Measurements from ENCODE around the gene PPT2.
A peak's percentile ranks its signal among the peaks of the same experiment; 100 is the strongest.
"Not testable (repeated sequence)": the region's sequence is repeated elsewhere in the genome, so short reads cannot be mapped to it uniquely, and the experiment has no call there.

Gene PPT2

DNA sequence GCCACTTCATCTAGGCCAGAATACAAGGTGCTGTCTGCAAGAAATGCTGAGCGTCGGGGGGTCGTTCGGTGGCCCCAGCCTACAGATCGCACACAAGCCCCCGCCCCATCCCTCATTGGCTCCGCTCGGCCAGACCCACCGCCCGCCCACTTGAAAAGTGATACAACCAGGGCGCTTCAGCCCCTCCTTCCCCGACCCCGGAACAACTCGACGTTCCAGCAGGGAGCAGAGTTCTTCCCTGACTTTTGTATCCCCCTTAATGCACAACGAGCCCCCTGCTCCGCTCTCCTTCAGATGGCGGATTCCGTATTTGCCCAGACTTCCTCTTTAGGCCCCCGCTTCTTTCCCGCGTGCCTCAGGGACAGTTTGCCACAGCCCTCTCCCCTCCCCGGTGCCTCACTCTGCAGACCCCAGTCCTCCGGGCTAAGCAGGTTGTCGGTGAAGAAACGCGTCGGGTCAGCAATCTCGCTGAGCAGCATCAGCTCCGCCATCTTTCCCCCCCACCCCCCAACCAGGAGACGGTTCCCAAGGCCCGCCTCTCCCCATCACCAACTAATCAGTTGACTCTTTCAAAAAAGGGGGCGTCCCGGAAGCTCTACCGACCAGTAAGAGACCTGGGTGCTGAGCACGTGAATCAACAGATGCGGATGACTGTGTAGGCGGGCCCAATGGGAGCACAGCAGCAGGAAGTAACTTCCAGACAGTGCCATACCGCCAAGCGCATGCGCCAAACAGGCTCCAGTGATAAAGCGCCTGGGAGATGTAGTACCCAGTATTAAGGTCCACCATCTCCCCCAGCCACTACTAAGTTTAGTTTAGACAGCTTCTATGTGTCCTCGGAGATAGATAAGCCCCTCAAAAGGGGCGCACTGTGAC is 26.0 kb upstream of the PPT2 start, which contains the start of gene ATF6B:
Gene ATF6B, minus strand, starts transcription at position 530 of the 876 bp plus-strand sequence. Its CDS starts 39 bp downstream, at position 491.
- peak; percentile 50 to 99 (median 95) for DNase-seq

DNA sequence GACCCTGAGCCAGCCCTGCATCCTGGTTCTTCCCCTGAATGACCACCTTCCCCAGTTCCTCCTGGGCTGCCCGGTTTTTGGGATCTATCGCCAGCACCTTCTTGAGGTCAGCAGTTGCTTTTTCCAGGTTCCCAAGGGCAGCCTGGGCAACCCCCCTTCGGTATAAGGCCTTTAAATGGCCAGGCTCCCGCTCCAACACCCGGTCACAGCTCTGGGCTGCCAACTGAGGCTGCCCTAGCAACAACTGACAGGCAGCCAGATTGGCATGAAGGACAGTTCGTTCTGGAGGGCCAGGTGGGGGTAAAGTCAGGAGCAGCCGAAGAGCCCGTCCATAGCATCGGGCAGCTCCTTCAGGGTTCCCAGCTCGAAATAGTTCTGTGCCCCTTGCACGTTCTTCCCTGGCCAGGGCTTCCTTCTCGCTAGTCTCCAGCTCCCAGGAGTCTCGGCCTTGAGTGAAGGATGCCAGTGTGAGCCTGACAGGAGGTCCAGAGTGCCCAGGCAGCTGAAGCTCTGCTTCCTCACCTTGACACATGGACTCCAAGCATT is 25.1 kb upstream of the PPT2 start:
- DNase-seq, result peak in 1 of 14 donors; percentile 42

DNA sequence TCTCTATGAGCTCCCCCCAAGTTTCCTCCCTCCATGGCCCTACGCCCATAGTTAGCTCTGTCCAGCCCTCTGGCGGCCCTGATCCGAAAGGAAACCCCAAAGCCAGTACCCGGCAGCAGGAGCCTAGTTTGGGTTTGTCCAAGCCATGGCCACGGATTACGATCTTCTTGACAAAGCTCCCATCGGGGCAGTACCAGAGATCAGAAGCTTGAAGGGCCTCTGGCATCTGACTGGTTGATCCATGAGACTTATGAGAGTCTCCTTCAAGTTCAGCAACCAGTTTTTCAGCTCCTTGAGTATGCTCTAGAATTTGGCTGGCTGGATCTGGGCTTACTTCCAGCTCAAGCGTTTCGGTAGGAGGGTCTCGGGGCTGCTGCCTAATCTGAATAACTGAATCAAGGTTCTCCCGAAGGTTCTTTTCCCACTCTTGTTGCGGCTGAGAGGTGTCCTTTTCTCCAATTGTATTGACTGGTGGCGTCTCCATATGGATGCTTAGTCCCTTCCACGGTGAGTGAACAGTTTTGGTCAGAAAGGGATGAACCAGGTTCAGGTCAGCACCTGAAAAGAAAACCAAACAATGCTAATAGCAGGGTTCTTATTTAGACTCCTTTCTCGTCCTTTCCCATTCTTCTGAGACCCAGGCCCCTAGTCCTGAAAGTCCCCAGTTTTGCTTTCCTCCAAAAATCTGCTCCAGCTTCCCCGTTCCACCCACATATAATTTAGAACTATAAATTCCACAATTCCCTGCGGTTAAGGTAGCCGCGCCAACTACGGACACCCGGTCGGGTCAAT is 24.4 kb upstream of the PPT2 start:
- DNase-seq, result no peak

DNA sequence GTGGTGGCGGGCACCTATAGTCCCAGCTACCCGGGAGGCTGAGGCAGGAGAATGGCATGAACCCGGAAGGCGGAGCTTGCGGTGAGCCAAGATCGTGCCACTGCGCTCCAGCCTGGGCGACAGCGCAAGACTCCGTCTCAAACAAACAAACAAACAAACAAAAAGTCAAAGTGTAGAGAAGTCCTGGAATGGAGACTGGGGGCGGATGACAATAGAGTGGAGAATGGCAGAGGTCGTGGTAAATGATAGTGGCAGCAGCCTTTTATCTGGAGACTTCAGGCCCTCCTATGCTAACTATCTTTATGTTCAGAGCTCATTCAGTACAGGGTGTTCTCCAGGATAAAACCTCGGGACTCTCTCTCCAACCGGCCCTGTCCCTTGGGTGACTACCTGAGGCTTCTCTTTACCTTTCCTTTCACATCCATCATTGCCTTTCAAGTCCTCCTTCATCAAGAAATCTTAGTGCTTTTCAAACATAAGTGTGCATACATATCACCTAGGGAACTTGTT is 22.4 kb upstream of the PPT2 start:
- no peak for DNase-seq

DNA sequence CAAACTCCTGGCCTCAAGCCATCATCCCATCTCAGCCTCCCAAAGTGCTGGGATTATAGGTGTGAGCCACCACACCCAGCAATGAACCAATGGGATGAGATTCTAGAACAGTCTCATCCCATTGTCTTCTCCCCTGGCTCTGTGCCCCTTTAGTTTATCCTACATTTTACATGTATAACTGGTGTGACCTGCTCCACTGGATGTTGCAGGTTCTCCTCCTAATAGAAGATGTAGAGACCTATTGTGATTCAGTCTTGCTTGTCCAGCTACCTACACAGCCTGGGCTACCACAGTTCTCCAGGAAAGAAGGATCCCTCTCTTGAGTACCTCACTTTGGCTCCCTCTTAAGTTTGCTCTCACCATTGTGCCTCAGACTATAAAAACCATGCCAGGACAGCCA is 21.8 kb upstream of the PPT2 start:
- no peak for DNase-seq

DNA sequence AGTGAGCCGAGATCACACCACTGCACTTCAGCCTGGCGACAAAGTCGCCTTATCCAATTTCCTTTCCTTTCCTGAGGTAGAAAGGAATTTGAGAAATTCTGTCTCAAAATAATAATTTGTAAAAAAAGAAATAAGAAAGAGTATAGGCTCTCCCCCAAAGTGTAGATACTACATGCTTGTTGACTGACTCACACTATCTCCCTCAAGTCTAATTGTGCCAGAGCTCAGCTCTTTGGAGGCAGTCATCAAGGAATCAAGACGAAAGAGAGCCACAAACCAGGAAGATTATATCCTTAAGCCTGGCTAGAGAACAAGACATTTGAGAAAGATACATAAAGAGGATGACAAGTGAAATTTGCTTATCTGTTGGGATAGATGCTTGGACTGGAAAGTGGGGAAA is 20.2 kb upstream of the PPT2 start:
- no peak for DNase-seq

DNA sequence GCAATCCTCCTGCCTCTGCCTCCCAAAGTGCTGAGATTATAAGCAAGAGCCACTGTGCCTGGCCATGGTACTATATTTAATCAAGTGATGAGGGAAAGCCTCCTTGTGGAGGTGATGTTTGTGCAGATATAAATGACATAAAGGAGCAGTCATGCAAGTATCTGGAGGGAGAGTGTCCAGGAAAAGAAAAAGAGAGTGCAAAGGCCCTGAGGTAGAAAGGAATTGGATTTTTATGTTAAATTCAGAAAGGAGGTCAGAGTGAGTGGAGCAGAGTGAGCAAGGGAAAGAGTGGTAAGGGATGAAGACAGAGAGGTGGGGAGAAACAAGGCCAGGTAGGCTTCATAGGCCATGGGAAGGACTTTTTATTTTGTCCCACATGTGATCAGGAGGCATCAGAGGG is 16.5 kb upstream of the PPT2 start:
- DNase-seq, result no peak

DNA sequence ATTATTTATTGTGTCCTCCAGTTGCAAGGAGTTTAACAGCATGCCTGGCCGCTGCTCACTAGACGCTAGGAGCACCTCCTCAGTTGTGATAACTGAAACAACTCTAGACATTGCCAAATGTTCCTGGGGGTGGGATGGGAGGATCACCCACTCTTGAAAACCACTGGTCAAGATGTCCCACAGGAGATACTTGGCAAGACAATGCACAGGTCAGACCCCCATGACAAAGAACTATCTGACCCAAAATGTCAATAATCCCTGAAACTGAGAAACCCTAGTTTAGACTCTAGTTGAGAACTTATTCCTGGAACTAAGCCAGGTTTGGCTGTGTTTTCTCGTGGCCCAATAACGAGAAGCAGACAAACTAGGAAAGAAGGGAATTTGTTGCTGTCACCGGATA is 14.4 kb upstream of the PPT2 start:
- DNase-seq, result no peak

DNA sequence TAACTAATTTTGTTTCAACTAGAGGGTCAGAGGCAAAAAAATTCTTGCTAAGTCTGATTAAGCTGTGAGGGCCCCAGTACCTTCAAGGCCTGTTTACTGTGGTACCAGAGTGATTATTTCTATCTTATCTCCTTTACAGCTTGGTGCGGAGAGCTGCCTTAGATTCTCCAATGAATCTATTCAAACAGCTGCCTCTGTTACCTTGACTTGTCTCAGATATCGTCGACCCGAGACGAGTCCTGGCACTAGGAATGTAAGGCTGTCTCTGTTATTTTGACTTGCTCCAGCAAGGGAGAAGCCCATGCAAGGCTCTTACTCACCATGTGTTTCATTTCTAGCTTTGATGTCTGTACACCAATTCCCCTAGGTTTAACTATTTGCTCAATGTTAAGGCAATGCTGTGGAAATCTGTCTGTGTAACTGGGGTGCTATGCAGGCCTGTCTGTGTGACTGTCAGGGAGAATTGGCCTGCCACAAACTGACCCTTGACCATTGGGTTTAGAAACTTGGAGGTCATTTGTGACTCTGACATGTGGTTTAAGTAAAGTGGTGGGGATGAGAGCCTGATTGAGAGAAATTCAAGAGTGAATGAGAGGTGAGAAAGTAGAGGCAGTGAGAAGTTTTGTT is 13.4 kb upstream of the PPT2 start:
- DNase-seq, result no peak

DNA sequence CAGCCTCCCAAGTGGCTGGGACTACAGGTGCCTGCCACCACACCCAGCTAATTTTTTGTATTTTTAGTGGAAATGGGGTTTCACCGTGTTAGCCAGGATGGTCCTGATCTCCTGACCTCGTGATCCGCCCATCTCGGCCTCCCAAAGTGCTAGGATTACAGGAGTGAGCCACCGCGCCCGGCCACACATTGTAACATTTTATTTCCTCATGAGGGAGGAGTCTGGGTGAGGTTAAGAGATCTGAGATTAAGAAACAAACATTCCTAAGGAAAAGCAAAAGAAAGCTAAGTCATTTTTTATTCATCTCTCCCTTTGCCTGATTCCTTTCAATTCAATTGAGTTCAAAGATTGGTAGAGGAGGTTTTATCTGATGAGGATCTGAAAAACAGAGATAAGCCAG is 9.7 kb upstream of the PPT2 start:
- DNase-seq, result not testable (repeated sequence)

DNA sequence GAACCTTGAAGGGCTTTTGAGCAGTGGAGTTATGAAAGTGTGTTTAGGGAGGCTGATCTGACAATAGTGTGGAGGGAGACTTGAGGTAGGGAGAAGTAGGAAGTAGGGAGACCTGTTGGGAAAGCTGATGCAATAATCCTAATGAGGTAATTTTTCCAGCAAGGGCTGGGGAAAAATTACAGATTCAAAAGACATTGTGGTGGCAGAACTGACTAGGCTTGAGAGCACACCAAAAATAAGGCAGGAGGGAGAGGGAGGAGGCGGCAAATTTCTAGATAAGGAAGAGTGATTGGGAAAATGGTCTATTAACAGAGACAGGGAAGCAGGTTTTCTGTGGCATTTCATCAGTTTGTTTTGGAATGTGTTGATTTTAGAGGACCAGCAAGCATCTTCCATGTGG is 7.7 kb upstream of the PPT2 start:
- DNase-seq, result no peak

DNA sequence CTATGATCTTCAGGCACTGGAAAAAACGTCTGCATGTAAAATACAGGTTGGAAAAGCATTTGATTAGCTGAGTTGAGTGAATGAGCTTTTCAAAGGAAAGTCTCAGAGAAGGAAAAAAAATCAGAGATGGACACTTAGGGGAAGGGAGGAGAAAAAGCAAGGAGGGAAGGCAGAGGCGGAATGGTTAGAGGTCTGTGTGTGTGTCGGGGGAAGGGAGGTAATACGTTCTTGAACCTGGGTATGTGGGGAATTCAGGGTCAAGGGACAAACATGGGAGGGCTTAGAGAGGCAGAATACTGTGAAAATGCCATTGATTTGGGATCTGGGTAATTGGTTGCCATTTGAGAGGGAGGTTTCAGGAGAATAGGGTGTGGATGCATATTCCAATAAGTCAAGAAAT is 7.3 kb upstream of the PPT2 start:
- DNase-seq, result no peak

DNA sequence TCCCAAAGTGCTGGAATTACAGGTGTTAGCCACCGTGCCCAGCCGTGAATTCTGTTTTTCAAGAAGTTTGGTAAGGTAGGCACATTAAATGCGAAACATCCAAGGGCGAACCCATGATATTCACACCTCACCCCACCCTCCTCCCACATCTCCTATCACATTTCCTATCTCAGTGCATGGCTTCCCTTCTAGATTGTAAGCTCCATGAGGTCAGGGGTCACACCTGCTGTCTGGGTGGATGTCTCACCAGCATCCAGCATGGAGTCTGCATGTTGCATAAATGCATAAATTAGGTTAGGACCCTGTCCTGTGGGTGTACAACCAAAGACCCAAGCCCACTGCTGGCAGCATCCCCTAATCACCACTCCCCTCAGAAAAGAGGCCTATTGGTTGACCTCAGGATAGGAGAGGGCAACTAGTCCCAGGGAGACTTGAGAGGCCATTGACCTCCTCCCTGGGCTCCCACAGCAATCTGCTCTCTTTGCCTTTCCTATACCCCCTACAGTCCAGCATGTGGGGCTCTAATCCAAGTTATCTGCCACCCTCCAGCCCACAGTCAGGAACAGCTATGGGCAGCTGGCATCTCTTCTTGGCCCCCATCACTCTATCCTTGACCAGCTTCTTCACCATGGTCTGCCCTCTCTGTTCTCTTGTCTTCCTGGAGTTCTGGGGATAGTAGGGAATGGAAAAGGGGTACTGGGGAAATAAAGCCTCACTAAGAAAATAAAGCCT is 6.4 kb upstream of the PPT2 start:
- no peak for DNase-seq

DNA sequence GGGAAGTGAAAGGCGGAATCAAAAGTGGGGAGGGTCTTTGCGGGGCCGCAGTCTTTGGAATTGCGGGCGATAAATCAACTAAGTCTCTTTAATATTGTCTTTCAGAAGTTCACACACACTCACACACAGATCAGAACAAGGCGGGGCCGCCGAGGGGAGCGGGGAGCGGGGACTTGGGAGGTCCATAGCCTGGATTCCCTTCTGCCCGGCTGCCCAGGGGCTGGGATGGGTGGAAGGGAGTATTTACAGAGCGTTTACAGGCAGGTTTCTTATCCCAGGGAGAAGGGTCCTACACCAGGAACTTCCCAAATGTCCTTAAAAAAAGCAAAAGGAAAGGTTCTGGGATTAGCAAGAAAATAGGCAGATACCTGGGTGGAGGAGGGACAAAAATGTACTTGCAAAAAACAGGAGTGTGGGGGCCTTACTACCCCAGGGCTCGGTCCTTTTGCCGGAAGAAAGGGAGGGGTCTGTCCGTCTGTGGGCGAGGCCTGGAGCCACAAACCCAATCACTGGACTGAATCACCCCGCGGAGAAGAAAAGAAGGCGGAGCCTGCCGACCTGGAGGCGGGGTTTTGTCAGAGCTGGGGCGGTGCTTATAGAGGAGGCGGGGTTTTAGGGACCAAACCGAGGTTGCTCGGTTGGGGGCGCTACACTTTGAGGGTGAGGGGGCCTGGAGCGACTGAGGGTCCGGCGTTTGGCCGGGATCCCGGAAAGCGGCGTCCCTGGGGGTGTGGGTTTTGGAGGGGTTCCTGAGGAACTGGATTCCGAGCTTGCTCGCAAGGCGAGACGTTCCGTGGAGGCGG is 5.5 kb upstream of the PPT2 start:
- DNase-seq, result peak in 7 of 14 donors; percentile 19 to 38 (median 33)

DNA sequence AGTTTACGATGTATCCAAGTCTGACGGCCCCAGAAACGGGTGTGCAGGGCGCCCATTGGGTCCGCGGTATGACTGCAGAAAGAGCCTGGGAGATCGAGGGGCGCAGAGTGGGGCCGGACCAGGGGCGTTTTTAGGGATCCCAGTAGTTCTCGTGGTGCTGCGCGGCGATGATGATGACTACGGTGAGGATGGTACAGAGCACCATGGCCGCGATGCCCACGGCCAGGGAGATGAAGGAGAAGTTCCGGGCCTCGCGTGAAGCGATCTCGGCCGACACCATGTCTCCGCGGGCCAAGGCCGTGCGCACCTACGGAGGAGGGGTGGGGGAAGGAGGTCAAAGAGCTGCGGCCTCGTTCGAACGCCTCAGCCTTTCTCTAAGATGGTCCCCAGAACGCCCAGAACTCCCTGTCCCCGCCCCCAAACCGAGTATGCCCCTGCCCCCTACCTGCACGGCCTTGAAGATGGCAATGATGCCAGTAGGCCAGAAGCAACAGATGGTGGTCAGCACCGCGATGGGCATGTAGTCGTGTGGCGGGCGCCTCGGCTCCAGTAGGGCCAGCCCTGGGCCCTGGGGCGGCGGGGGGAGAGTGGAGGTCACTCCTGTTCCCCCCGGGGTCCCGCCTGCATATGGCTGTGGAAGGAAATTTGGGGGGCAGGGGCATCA is 4.7 kb upstream of the PPT2 start:
- DNase-seq, result peak in 1 of 14 donors; percentile 10

DNA sequence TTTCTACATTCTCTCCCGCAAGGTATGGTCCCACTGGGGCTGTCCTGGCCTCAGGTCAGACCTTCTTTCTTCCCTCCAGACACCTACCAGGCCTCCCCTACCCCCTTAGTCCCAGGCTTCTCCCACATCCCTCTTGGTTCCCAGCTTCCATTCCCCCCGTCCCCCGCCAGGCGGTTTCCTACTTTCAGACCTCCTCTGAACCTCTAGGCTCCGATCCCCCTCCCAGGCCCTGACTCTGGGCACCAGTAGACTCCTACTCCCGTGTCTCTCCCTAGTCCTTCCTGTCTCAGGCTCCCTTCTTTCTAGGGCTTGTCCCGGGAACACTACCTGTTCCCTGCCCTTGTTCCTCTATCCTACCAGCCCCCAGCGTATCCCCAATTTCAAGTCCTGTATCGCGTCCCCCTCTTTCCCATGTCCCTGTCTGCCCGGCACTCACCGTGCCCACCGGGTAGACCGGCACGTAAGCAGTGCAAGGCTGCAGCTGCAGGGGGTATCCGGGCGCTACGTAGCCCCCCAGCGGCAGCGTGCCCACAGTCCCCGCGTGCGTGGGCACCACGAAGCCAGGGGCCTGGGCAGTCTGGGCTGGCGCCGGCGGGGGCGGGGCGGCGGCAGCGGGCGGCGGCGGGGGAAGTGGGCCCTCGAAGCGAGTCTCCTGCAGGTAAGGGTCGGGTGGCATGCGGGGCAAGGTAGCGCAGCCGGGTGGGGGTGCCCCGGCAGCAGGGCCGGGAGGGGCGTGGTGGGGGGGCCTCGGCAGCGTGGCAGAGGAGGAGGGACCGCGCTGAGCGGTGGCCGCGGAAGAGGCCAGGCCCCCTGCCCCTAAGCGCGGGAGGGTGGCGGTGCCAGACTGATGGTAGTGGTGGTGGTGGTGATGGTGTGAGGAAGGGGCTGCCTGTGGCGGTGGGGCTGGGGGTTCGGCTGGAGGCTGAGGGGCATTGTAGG is 3.7 kb upstream of the PPT2 start:
- no peak for DNase-seq

DNA sequence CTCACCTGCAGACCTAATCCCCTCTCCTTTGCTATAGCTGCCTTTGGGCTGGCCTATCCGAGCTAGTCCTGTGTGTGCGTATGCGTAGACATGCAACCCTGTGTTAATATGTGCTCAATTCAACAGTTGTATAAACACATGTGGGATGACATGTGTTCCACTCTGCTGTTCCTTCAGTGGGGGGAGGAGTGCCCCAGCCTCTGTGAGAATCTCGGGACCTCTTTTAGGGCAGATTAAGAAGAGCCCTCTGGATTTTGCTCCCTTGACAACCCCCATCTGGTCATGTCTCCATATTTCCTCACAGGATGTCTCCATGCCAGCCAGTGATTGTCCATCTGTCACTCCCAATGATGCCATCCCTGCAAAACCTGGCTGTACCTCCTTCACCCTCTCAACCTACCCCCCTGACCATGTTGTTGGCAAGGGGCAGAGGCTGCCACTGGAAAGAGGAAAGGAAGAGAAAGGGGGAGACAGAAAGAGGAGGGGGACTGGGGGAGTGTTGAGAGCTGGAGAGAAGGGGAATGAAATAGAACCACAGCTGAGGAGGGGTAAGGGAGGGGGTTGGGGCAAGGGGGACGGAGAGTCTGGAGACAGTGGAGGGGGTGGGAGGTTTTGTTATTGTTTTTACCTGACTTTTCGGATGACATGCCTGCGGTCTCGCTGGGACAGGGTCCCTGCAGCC is 2.6 kb upstream of the PPT2 start:
- DNase-seq, result peak in 3 of 14 donors; percentile 20 to 91 (median 31)

Measured in C1 segment of cervical spinal cord (tissue), 14 donors.